Left ventricle myocardium superior (tissue), 1 donor: ENCODE data around the gene ZDHHC15. TPM values are rescaled to one million over a fixed set of nuclear protein-coding genes. Genes with fewer than 3 reads are reported as not detected.

Source experiments
- ATAC-seq: fragments of 200-7000 bp; cut with Tn5 transposase; one replicate; pipeline ENCODE4 v1.9.1; 2020; ENCODE audit warnings: mild to moderate bottlenecking, moderate library complexity
- DNase-seq: peaks from one replicate; pipeline ENCODE4 v3.0.0-alpha.2; 2020
- intact Hi-C: fragments of 100-400 bp; cut with micrococcal nuclease; formaldehyde crosslinking; loops from one replicate; pipeline ENCODE4 v1.11.0; 2022
- total RNA-seq: library from RNA; stranded (reverse); fragmentation: NEBNext Ultra II Directional; extraction: Animal tissue kit (Norgen Biotek cat#: 25700); gene quantifications from one replicate; pipeline ENCODE4 v1.2.1, GENCODE V29; 2021
- donor health status: DM: no; HTN: yes; CAD: no; lungs with severe emphysema.

ZDHHC15 gene
- total RNA-seq, 1 donor from 2014 or later = 3.5 TPM

DNA sequence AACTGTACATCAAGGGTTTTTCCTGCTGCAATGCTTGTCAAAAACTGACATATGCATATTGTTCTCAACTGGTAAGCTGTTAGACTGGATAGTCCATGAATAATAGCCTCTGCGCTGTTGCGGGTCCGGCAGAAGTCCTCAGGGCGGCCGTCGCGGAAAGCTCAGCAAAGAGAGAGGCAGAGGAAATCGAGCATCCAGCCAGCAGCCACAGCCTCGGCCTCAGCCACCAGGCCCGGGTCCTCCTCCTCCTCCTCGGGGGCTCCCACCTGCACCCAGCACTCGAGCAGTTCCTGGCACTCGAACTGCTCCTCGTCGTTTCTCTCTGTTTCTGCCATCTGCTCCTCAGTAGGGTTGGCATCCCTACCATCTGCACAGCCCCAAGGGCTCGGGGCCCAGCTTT, 195.2 kb downstream of the ZDHHC15 start:
- ATAC-seq (no peak), DNase-seq (no peak)
- intact Hi-C loops = no loop called here

Other genes starting within 250 kb of the ZDHHC15 start
- gene UPRT, start 249.0 kb downstream of the ZDHHC15 start, total RNA-seq = 16.8 TPM